IMR-90 (cell line): ENCODE measurements around the gene AANAT. TPM values are rescaled to one million over a fixed set of nuclear protein-coding genes. Genes with fewer than 3 reads are reported as not detected.

ENCODE experiments used
- ATAC-seq: fragments of 200-7000 bp; cut with Tn5 transposase; 2 replicates; pipeline ENCODE4 v1.9.1; 2020; ENCODE audit warnings: low read depth, mild to moderate bottlenecking, moderate library complexity
- BruUV-seq: library from RNA; stranded (reverse); fragments of 400-500 nt; replicated peaks from 2 replicates; lab custom pipeline; 2021; lab: Mats Ljungman, UMichigan
- CTCF ChIA-PET: fragments of 300-600 bp; formaldehyde crosslinking; extraction: SDS; loops from one replicate; lab custom pipeline; 2021; ENCODE audit warnings: antibody characterized with exemption; lab: Yijun Ruan, JAX
- POLR2A ChIA-PET: fragments of 300-600 bp; sonication (Branson Sonifier 250); formaldehyde crosslinking; loops from one replicate; lab custom pipeline; 2022; ENCODE audit warnings: antibody characterized with exemption; ENCODE audit not compliant: unreplicated experiment; lab: Charles Lee
- DNase-seq: peaks from one replicate; pipeline ENCODE4 v3.0.0; 2013
- H2AFZ ChIP-seq: replicated peaks from 2 replicates; pipeline ENCODE3; 2013; ENCODE audit warnings: low read length, mild to moderate bottlenecking; ENCODE audit not compliant: poor library complexity
- H2AK5ac ChIP-seq: 2 replicates; pipeline ENCODE4 v1.6.1; 2013; ENCODE audit warnings: low read depth, low read length, inconsistent platforms
- H2AK9ac ChIP-seq: replicated peaks from 2 replicates; pipeline ENCODE3; 2013; ENCODE audit warnings: mild to moderate bottlenecking, low read depth, low read length, moderate library complexity; ENCODE audit not compliant: poor library complexity
- H2BK120ac ChIP-seq: 2 replicates; pipeline ENCODE4 v1.6.1; 2013; ENCODE audit warnings: low read depth, low read length, inconsistent platforms
- H2BK15ac ChIP-seq: 3 replicates; pipeline ENCODE4 v1.6.1; 2013; ENCODE audit warnings: low read depth, low read length, inconsistent platforms
- H2BK20ac ChIP-seq: 2 replicates; pipeline ENCODE4 v1.6.1; 2013; ENCODE audit warnings: low read depth, mild to moderate bottlenecking, inconsistent platforms, low read length, moderate library complexity
- H2BK5ac ChIP-seq: 2 replicates; pipeline ENCODE4 v1.6.1; 2013; ENCODE audit warnings: mild to moderate bottlenecking, low read depth, low read length, inconsistent platforms; ENCODE audit not compliant: poor library complexity, severe bottlenecking
- H3K14ac ChIP-seq: replicated peaks from 2 replicates; pipeline ENCODE4 v1.6.1; 2013; ENCODE audit warnings: low read depth, low read length, inconsistent platforms
- H3K18ac ChIP-seq: 2 replicates; pipeline ENCODE4 v1.6.1; 2013; ENCODE audit warnings: low read depth, low read length, control low read depth
- H3K23ac ChIP-seq: 2 replicates; pipeline ENCODE4 v1.6.1; 2013; ENCODE audit warnings: low read depth, low read length, inconsistent platforms
- H3K27ac ChIP-seq: 2 replicates; pipeline ENCODE4 v1.5.1; 2013; ENCODE audit warnings: mild to moderate bottlenecking, control low read depth, low read length; ENCODE audit not compliant: insufficient read depth
- H3K27me3 ChIP-seq: 2 replicates; pipeline ENCODE4 v1.6.1; 2013; ENCODE audit warnings: low read length; ENCODE audit not compliant: control insufficient read depth, insufficient read depth
- H3K36me3 ChIP-seq: 2 replicates; pipeline ENCODE4 v1.6.1; 2013; ENCODE audit warnings: low read length, mixed read lengths; ENCODE audit not compliant: control insufficient read depth, insufficient read depth
- H3K4ac ChIP-seq: 2 replicates; pipeline ENCODE4 v1.6.1; 2013; ENCODE audit warnings: low read depth, low read length, inconsistent platforms
- H3K4me1 ChIP-seq: 2 replicates; pipeline ENCODE4 v1.6.1; 2013; ENCODE audit warnings: low read length, mixed read lengths; ENCODE audit not compliant: control insufficient read depth, insufficient read depth
- H3K4me2 ChIP-seq: 2 replicates; pipeline ENCODE4 v1.6.1; 2013; ENCODE audit warnings: low read depth, mild to moderate bottlenecking, control low read depth, low read length, moderate library complexity
- H3K4me3 ChIP-seq: 2 replicates; pipeline ENCODE4 v1.5.1; 2013; ENCODE audit warnings: low read depth, mild to moderate bottlenecking, control low read depth, low read length, moderate library complexity; ENCODE audit not compliant: insufficient read depth
- H3K56ac ChIP-seq: 2 replicates; pipeline ENCODE4 v1.6.1; 2013; ENCODE audit warnings: low read length, inconsistent platforms; ENCODE audit not compliant: insufficient read depth; ENCODE audit errors: extremely low read depth
- H3K79me1 ChIP-seq, 2 experiments: 2 replicates each; pipeline ENCODE4 v1.6.1; 2013; ENCODE audit warnings: low read length in 2 of 2, inconsistent platforms in 1 of 2, low read depth in 1 of 2
- H3K9ac ChIP-seq: 2 replicates; pipeline ENCODE4 v1.6.1; 2013; ENCODE audit warnings: low read depth, low read length, control low read depth
- H3K9me1 ChIP-seq: 2 replicates; pipeline ENCODE4 v1.6.1; 2013; ENCODE audit warnings: low read length, inconsistent platforms; ENCODE audit not compliant: insufficient read depth
- H3K9me3 ChIP-seq: 2 replicates; pipeline ENCODE4 v1.6.1; 2013; ENCODE audit warnings: low read length; ENCODE audit not compliant: control insufficient read depth, insufficient read depth
- H4K20me1 ChIP-seq: 2 replicates; pipeline ENCODE4 v1.6.1; 2013; ENCODE audit warnings: low read length, inconsistent platforms; ENCODE audit not compliant: insufficient read depth
- H4K5ac ChIP-seq: 2 replicates; pipeline ENCODE4 v1.6.1; 2013; ENCODE audit warnings: mild to moderate bottlenecking, low read depth, low read length, control low read depth
- H4K8ac ChIP-seq, 2 experiments: 2 replicates each; pipeline ENCODE4 v1.6.1; 2013; ENCODE audit warnings: low read depth in 2 of 2, low read length in 2 of 2, control low read depth in 1 of 2, inconsistent platforms in 1 of 2
- H4K91ac ChIP-seq: 2 replicates; pipeline ENCODE4 v1.6.1; 2013; ENCODE audit warnings: low read depth, low read length, inconsistent platforms; ENCODE audit not compliant: insufficient read depth
- BHLHE40 ChIP-seq: fragments of 150-350 bp; IDR thresholded peaks from 2 replicates; pipeline ENCODE4 v1.6.1; 2016; ENCODE audit warnings: mild to moderate bottlenecking, low read depth, low read length
- MAFK ChIP-seq: IDR thresholded peaks from 2 replicates; pipeline ENCODE4 v1.6.1; 2012; ENCODE audit warnings: low read depth, low read length, improper control_type of control experiment
- SMC3 ChIP-seq: fragments of 150-350 bp; IDR thresholded peaks from 2 replicates; pipeline ENCODE4 v1.6.1; 2016; ENCODE audit warnings: low read depth, mild to moderate bottlenecking, antibody characterized with exemption, low read length, moderate library complexity
- USF2 ChIP-seq: fragments of 150-350 bp; IDR thresholded peaks from 2 replicates; pipeline ENCODE4 v1.6.1; 2017; ENCODE audit warnings: mild to moderate bottlenecking, antibody characterized with exemption, low read length, low read depth
- WGBS, 2 experiments: methylation state at CpG; one replicate each; pipeline versions ENCODE4 v1.1.5 to v1.1.7; 2013; ENCODE audit warnings: missing lambda C conversion rate in 2 of 2; ENCODE audit not compliant: insufficient read length in 1 of 2; ENCODE audit errors: extremely low coverage in 2 of 2; 5-methylcytosine and 5-hydroxymethylcytosine counted together
- dilution Hi-C: fragments of 300-500 bp; cut with HindIII; formaldehyde crosslinking; loops from one replicate; pipeline ENCODE4 v1.14.3; 2018; ENCODE audit warnings: low sequenced_read_pairs; ENCODE audit not compliant: unreplicated experiment
- in situ Hi-C: fragments of 300-500 bp; cut with MboI; formaldehyde crosslinking; loops from 3 replicates; pipeline ENCODE4 v1.14.3; 2019; ENCODE audit warnings: low sequenced_read_pairs, inconsistent platforms, mixed read lengths
- intact Hi-C: fragments of 100-400 bp; cut with micrococcal nuclease; formaldehyde crosslinking; loops from 2 replicates; pipeline ENCODE4 v1.10.0; 2022
- polyA plus RNA-seq, 3 experiments: library from polyadenylated mRNA; depleted of rRNA; stranded (reverse); fragments of >200 nt; gene quantifications; 2 replicates each; pipeline ENCODE4 v1.2.3, GENCODE V29; 2012; ENCODE audit warnings: low replicate concordance in 1 of 3
- total RNA-seq: library from RNA; depleted of rRNA; stranded (reverse); fragments of >200 nt; gene quantifications from 2 replicates; pipeline ENCODE4 v1.2.3, GENCODE V29; 2012
- TF ChIP-seq, protein P1 (sequence below): conservative IDR thresholded peaks from 2 replicates; pipeline ENCODE4 v1.5.1; 2012; ENCODE audit warnings: mild to moderate bottlenecking, low read depth, low read length, improper control_type of control experiment

Gene AANAT
- total and polyA plus RNA-seq, 2 of the 4 experiments (the other 2 are of a cell fraction), result 0.21 TPM; not detected in 1

- Histone ChIP-seq H3K27me3 (no peaks in the 10 kb centered on the region), H2AK9ac (peak overlapping the region; percentile 60), H2BK120ac (peak overlapping the region; percentile 46; the same call in 1 of the 2 replicates), H2AFZ (peak overlapping the region; percentile 13), H4K8ac (peak overlapping the region; percentile 46 to 77; a peak in 2 of 4 replicates), H3K36me3 (no peaks in the 10 kb centered on the region), H3K27ac (no peak overlapping the region), H3K9me3 (no peaks in the 10 kb centered on the region), H2BK20ac (peak overlapping the region; percentile 18; the same call in 1 of the 2 replicates), H3K4me3 (no peak overlapping the region), H3K4me2 (no peak overlapping the region), H3K18ac (peak overlapping the region; percentile 83; the same call in 1 of the 2 replicates), H2BK5ac (no peak overlapping the region), H4K91ac (no peak overlapping the region; the same call in 1 of the 2 replicates), H4K20me1 (no peaks in the 10 kb centered on the region), H2AK5ac (peak overlapping the region; percentile 72; the same call in 1 of the 2 replicates), H3K4me1 (peaks cover 27% of the 10 kb centered on the region), H3K9me1 (peaks cover 16% of the 10 kb centered on the region), H3K56ac (no peak overlapping the region), H3K9ac (no peak overlapping the region), H3K79me1 (peaks cover 4 to 30% of the 10 kb centered on the region in 2 experiments; a peak in 3 of 4 replicates), H3K14ac (peak overlapping the region; percentile 42; the same call in 1 of the 2 replicates), H4K5ac (peak overlapping the region; percentile 89; the same call in 1 of the 2 replicates), H3K4ac (peak overlapping the region; percentile 54), H3K23ac (peak overlapping the region; percentile 3; the same call in 1 of the 2 replicates), H2BK15ac (no peak overlapping the region; the same call in 2 of the 3 replicates)
- TF ChIP-seq, protein P1, sequence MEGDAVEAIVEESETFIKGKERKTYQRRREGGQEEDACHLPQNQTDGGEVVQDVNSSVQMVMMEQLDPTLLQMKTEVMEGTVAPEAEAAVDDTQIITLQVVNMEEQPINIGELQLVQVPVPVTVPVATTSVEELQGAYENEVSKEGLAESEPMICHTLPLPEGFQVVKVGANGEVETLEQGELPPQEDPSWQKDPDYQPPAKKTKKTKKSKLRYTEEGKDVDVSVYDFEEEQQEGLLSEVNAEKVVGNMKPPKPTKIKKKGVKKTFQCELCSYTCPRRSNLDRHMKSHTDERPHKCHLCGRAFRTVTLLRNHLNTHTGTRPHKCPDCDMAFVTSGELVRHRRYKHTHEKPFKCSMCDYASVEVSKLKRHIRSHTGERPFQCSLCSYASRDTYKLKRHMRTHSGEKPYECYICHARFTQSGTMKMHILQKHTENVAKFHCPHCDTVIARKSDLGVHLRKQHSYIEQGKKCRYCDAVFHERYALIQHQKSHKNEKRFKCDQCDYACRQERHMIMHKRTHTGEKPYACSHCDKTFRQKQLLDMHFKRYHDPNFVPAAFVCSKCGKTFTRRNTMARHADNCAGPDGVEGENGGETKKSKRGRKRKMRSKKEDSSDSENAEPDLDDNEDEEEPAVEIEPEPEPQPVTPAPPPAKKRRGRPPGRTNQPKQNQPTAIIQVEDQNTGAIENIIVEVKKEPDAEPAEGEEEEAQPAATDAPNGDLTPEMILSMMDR, result no peak
- no peak for TF ChIP-seq USF2
- TF ChIP-seq MAFK, result no peak
- TF ChIP-seq SMC3, result no peak
- TF ChIP-seq BHLHE40, result no peak
- no TSS peak for BruUV-seq
- ATAC-seq (no peak), DNase-seq (no peak)
- ChIA-PET CTCF (no interaction called here), POLR2A (no interaction called here)
- 80% methylated on average over 2 of the region's 5 CpGs; no CpG with 5 or more reads in 1 of the 2 experiments for WGBS, 2 experiments
- intact Hi-C loops, result no loop called here
- dilution Hi-C loops, result no loop called here
- in situ Hi-C loops, result no loop called here
Measured at GRCh38 chr17:76499267-76499667, 31.9 kb downstream of the AANAT start.
